Upper lobe of left lung (tissue), 6 donors: ENCODE measurements around the gene PIK3CD. TPM values are rescaled to one million over a fixed set of nuclear protein-coding genes. Genes with fewer than 3 reads are reported as not detected.

Experiments used
- ATAC-seq, 2 donors: fragments of 200-7000 bp; cut with Tn5 transposase; one replicate each; pipeline ENCODE4 v1.9.1; 2022; ENCODE audit warnings: mild to moderate bottlenecking in 2 of 2, moderate library complexity in 2 of 2; ENCODE audit not compliant: low FRiP score in 2 of 2
- DNase-seq, 2 donors: peaks; one replicate each; pipeline ENCODE4 v3.0.0-alpha.2; 2019 to 2020
- H3K27ac ChIP-seq, 4 donors: fragments of 200-600 bp; sonication (generic); one replicate each; pipeline ENCODE4 v1.5.1; 2016 to 2019
- H3K27me3 ChIP-seq, 4 donors: fragments of 200-600 bp; sonication (generic); one replicate each; pipeline ENCODE4 v1.5.1; 2017 to 2019
- H3K36me3 ChIP-seq, 4 donors: fragments of 200-600 bp; sonication (generic); one replicate each; pipeline ENCODE4 v1.5.1; 2016 to 2019
- H3K4me1 ChIP-seq, 4 donors: fragments of 200-600 bp; sonication (generic); one replicate each; pipeline ENCODE4 v1.5.1; 2018 to 2019
- H3K4me3 ChIP-seq, 4 donors: fragments of 200-600 bp; sonication (generic); one replicate each; pipeline ENCODE4 v1.5.1; 2017 to 2019; ENCODE audit warnings: mild to moderate bottlenecking in 2 of 4, moderate library complexity in 1 of 4
- H3K9me3 ChIP-seq, 4 donors: fragments of 200-600 bp; sonication (generic); one replicate each; pipeline ENCODE4 v1.5.1; 2018 to 2019
- EP300 ChIP-seq, 4 donors: sonication (generic); formaldehyde crosslinking; IDR thresholded peaks; one replicate each; pipeline ENCODE4 v1.5.1; 2017; ENCODE audit warnings: antibody characterized with exemption in 4 of 4, control low read depth in 2 of 4
- POLR2A ChIP-seq, 4 donors: fragments of 450-650 bp; IDR thresholded peaks; one replicate each; pipeline ENCODE4 v1.5.1; 2016 to 2017; ENCODE audit warnings: antibody characterized with exemption in 4 of 4, mild to moderate bottlenecking in 2 of 4
- POLR2AphosphoS5 ChIP-seq, 2 donors: sonication (generic); formaldehyde crosslinking; IDR thresholded peaks; one replicate each; pipeline ENCODE4 v1.5.1; 2017; ENCODE audit warnings: antibody characterized with exemption in 2 of 2
- WGBS, 2 donors: methylation state at CpG; one replicate each; pipeline ENCODE4 v1.1.5; 2017 to 2018; 5-methylcytosine and 5-hydroxymethylcytosine counted together
- total RNA-seq, 6 donors: library from RNA; depleted of rRNA in 4 of 6; stranded (reverse); fragments of >200 nt in 4 of 6; gene quantifications; one replicate each; pipeline versions ENCODE4 v1.1.0 to v1.2.1, GENCODE V29; 2016 to 2021
- TF ChIP-seq, protein P1 (sequence below), 6 experiments: fragments of 450-650 bp in 4 of 6; fragments of 200-600 bp in 2 of 6; sonication (generic) in 2 of 6; IDR thresholded peaks; one replicate each; pipeline ENCODE4 v1.5.1; 2016 to 2019; ENCODE audit warnings: antibody characterized with exemption in 6 of 6
- donor health status: DM: no; HTN: no; CAD: no; lungs with moderate emphysema.
- donor health status: DM: no; HTN: yes; CAD: no; lungs with severe emphysema.

The PIK3CD gene
- total RNA-seq, 6 donors from 2014 or later, result 19.0 to 56.6 (median 24.2) TPM

DNA sequence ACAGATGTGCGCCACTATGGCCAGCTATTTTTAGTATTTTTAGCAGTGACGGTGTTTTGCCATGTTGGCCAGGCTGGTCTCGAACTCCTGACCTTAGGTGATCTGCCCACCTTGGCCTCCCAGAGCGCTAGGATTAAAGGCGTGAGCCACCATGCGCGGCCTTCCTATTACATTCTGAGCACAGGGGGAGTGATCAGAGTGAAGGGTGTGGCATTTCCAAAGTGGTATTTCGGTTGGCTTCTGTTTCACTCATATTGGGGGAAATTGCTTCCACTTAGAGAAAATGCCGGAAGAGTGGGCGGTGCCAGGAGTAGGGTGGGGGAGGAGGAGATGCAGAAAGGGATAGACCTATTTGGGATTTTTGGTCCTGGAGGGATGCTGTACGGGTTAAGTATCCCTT, 4.3 kb downstream of the PIK3CD start:
- TF ChIP-seq POLR2A (IDR thresholded peaks at IDR 0.05) (no peak), POLR2AphosphoS5 (IDR thresholded peaks at IDR 0.05) (no peak), EP300 (IDR thresholded peaks at IDR 0.05) (no peak)
- TF ChIP-seq, protein P1, sequence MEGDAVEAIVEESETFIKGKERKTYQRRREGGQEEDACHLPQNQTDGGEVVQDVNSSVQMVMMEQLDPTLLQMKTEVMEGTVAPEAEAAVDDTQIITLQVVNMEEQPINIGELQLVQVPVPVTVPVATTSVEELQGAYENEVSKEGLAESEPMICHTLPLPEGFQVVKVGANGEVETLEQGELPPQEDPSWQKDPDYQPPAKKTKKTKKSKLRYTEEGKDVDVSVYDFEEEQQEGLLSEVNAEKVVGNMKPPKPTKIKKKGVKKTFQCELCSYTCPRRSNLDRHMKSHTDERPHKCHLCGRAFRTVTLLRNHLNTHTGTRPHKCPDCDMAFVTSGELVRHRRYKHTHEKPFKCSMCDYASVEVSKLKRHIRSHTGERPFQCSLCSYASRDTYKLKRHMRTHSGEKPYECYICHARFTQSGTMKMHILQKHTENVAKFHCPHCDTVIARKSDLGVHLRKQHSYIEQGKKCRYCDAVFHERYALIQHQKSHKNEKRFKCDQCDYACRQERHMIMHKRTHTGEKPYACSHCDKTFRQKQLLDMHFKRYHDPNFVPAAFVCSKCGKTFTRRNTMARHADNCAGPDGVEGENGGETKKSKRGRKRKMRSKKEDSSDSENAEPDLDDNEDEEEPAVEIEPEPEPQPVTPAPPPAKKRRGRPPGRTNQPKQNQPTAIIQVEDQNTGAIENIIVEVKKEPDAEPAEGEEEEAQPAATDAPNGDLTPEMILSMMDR (IDR thresholded peaks at IDR 0.05), result no peak
- ATAC-seq, result no peak
- Histone ChIP-seq H3K9me3 (no peaks in the 10 kb centered on the region), H3K4me1 (peaks cover 14 to 47% (median 26%) of the 10 kb centered on the region in 4 donors), H3K4me3 (no peak overlapping the region), H3K27me3 (peaks cover 0 to 10% (median 8%) of the 10 kb centered on the region in 4 donors), H3K36me3 (no peaks in the 10 kb centered on the region), H3K27ac (no peak overlapping the region)
- no peak for DNase-seq
- 74 to 90% methylated on average over 11 of the region's 11 CpGs for whole genome bisulfite sequencing, 2 donors

DNA sequence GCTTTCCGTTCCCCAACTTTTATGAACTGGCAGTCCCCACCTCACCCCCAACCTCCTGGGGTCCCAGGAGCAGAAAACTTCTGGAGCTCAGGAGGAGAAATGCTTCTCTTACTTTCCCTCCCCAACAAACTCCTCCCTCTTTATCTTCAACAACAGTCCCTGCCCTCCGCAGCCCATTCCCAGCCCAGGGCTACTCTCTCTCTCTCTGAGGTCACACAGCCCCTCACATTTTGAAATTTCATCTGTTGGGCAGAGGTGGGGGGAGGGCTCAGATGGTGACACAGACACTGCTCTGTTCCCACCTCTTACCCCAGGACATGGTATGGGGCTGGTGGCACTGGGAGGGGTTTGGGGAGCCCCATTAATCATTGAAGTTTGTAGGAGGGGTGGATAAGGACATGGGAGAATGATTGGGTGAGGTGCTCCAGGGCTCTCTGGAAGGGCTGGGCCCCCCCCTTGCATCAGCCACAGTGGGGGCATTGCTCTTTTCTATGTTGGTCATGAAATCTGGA, 6.0 kb downstream of the PIK3CD start:
- Histone ChIP-seq H3K4me3 (no peak overlapping the region), H3K27ac (no peak overlapping the region), H3K4me1 (peaks cover 1 to 29% (median 11%) of the 10 kb centered on the region in 4 donors), H3K36me3 (no peaks in the 10 kb centered on the region), H3K9me3 (no peaks in the 10 kb centered on the region), H3K27me3 (peaks cover 0 to 5% (median under 1%) of the 10 kb centered on the region in 4 donors)
- ATAC-seq, result no peak
- whole genome bisulfite sequencing, 2 donors, result 54 to 84% methylated on average over 2 of the region's 2 CpGs
- DNase-seq, result no peak
- TF ChIP-seq, protein P1 (IDR thresholded peaks at IDR 0.05), result no peak
- TF ChIP-seq EP300 (IDR thresholded peaks at IDR 0.05), result no peak
- TF ChIP-seq POLR2A (IDR thresholded peaks at IDR 0.05), result no peak
- no peak for TF ChIP-seq POLR2AphosphoS5 (IDR thresholded peaks at IDR 0.05)

GRCh38 chr1:9658199-9658598, 6.7 kb downstream of the PIK3CD start:
- no peaks in the 10 kb centered on the region for H3K27me3 ChIP-seq
- no peaks in the 10 kb centered on the region for H3K9me3 ChIP-seq
- WGBS, 2 donors, result 65 to 70% methylated on average over 4 of the region's 4 CpGs
- H3K4me1 ChIP-seq, result peaks cover 0 to 23% (median 10%) of the 10 kb centered on the region in 4 donors
- DNase-seq, result no peak
- no peaks in the 10 kb centered on the region for H3K36me3 ChIP-seq
- no peak for ATAC-seq
- H3K27ac ChIP-seq, result no peak overlapping the region
- no peak overlapping the region for H3K4me3 ChIP-seq
- TF ChIP-seq EP300 (IDR thresholded peaks at IDR 0.05), result no peak
- no peak for TF ChIP-seq POLR2AphosphoS5 (IDR thresholded peaks at IDR 0.05)
- no peak for TF ChIP-seq POLR2A (IDR thresholded peaks at IDR 0.05)
- TF ChIP-seq, protein P1 (IDR thresholded peaks at IDR 0.05), result no peak

- Histone ChIP-seq H3K9me3 (no peaks in the 10 kb centered on the region), H3K36me3 (no peaks in the 10 kb centered on the region), H3K4me1 (peaks cover 0 to 20% (median 10%) of the 10 kb centered on the region in 4 donors), H3K27ac (no peak overlapping the region), H3K27me3 (no peaks in the 10 kb centered on the region), H3K4me3 (no peak overlapping the region)
- ATAC-seq (peak in 1 of 2 donors; percentile 77), DNase-seq (no peak)
- 38 to 39% methylated on average over 5 of the region's 5 CpGs for WGBS, 2 donors
- TF ChIP-seq EP300 (IDR thresholded peaks at IDR 0.05) (no peak), POLR2AphosphoS5 (IDR thresholded peaks at IDR 0.05) (no peak), POLR2A (IDR thresholded peaks at IDR 0.05) (no peak)
- TF ChIP-seq, protein P1 (IDR thresholded peaks at IDR 0.05), result no peak
These were observed 7.8 kb downstream of the PIK3CD start for GRCh38 chr1:9659328-9659727.

- peaks cover 0 to 13% (median 8%) of the 10 kb centered on the region in 4 donors for H3K4me1 ChIP-seq
- peak in 1 of 2 donors; percentile 22 for ATAC-seq
- DNase-seq, result no peak
- no peaks in the 10 kb centered on the region for H3K9me3 ChIP-seq
- TF ChIP-seq, protein P1 (IDR thresholded peaks at IDR 0.05), result no peak
- TF ChIP-seq POLR2A (IDR thresholded peaks at IDR 0.05), result no peak
- TF ChIP-seq POLR2AphosphoS5 (IDR thresholded peaks at IDR 0.05), result no peak
- no peak for TF ChIP-seq EP300 (IDR thresholded peaks at IDR 0.05)
- H3K27me3 ChIP-seq, result no peaks in the 10 kb centered on the region
- WGBS, 2 donors, result 93 to 94% methylated on average over 6 of the region's 6 CpGs
- H3K4me3 ChIP-seq, result no peak overlapping the region
- H3K27ac ChIP-seq, result no peak overlapping the region
- H3K36me3 ChIP-seq, result no peaks in the 10 kb centered on the region
These were observed 11.7 kb downstream of the PIK3CD start for GRCh38 chr1:9663257-9663656.
